ENCODE results near the gene PREX1. TPM values are rescaled to one million over a fixed set of nuclear protein-coding genes. Genes with fewer than 3 reads are reported as not detected.

PREX1 gene
- total RNA-seq, 1 donor from 2014 or later: 66.0 TPM

DNA sequence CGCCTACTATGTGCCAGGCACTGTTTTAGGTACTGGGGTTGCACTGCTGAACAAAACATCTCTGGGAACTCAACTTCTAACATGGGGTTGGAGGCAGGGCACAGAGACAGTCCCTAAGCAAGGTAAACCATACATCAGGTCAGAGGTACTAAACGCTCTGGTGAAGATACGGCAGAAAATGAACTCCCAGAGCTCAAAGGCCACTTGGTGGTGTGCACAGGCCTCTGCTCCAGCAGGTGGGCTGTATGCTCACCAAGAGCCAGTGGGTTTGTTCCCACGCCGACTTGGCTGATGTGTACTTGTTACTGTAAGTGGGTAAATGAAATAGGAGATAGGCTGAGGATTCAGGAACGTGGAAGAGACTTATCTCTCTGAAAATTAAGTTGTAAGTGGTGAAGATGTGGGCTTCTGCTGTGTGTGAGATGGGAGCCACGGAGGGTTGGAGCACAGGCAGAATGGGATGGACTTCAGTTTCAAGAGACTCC is 133.4 kb downstream of the PREX1 start:
- peaks cover 5% of the 10 kb centered on the region for H3K36me3 ChIP-seq
- H3K27ac ChIP-seq: no peak overlapping the region
- no peaks in the 10 kb centered on the region for H3K27me3 ChIP-seq
- no peak overlapping the region for H3K4me3 ChIP-seq
- peak; percentile 22 for DNase-seq
- peaks cover 16% of the 10 kb centered on the region for H3K4me1 ChIP-seq
- ATAC-seq: no peak
- intact Hi-C loops (cut with DNase I): no loop called here
- no peaks in the 10 kb centered on the region for H3K9me3 ChIP-seq
- TF ChIP-seq, protein P1, sequence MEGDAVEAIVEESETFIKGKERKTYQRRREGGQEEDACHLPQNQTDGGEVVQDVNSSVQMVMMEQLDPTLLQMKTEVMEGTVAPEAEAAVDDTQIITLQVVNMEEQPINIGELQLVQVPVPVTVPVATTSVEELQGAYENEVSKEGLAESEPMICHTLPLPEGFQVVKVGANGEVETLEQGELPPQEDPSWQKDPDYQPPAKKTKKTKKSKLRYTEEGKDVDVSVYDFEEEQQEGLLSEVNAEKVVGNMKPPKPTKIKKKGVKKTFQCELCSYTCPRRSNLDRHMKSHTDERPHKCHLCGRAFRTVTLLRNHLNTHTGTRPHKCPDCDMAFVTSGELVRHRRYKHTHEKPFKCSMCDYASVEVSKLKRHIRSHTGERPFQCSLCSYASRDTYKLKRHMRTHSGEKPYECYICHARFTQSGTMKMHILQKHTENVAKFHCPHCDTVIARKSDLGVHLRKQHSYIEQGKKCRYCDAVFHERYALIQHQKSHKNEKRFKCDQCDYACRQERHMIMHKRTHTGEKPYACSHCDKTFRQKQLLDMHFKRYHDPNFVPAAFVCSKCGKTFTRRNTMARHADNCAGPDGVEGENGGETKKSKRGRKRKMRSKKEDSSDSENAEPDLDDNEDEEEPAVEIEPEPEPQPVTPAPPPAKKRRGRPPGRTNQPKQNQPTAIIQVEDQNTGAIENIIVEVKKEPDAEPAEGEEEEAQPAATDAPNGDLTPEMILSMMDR (IDR thresholded peaks at IDR 0.05): no peak

DNA sequence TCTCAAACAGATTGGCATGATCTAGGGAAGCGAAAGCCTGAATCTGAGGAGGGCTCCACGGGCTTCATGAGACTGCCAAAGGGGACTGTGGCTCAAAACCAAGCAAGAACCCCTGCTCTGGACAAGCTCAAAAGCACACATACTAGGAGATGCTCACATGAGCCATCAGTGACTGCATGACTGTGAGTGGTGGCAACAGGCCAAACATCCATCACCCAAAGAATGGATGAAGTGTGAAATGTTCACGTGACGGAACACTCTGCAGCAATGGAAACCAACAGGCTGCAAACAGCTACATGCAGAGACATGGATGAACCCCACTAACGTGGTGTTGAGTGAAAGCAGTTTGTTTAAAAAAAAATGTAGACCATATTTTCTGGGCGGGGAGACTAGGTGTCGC is 136.3 kb downstream of the PREX1 start:
- Histone ChIP-seq H3K27me3 (no peaks in the 10 kb centered on the region), H3K27ac (no peak overlapping the region), H3K36me3 (no peaks in the 10 kb centered on the region), H3K4me3 (no peak overlapping the region), H3K9me3 (no peaks in the 10 kb centered on the region), H3K4me1 (peaks cover 18% of the 10 kb centered on the region)
- ATAC-seq (no peak), DNase-seq (no peak)
- intact Hi-C loops (cut with DNase I): no loop called here
- TF ChIP-seq, protein P1 (IDR thresholded peaks at IDR 0.05): no peak

DNA sequence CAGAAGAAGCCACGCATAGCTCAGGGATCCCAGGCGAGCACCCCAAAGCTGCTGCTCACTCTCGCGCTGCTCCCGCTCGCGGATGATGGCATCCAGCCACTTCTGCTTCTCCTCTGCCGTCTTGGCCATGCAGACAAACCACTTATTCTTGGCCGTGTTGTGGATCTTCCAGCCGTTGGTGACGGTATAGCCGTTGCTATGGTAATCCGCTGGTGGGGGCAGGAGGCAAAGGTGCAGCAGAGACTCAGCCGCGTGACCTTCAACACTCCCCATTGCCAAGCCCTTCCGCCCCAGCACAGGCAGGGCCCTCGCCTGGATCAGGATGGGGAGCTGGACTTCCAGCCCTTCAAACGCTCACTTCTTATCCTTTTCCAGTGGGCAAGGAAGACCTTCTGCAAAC is 136.9 kb downstream of the PREX1 start:
- TF ChIP-seq, protein P1 (IDR thresholded peaks at IDR 0.05): no peak
- H3K9me3 ChIP-seq: no peaks in the 10 kb centered on the region
- peaks cover 24% of the 10 kb centered on the region for H3K4me1 ChIP-seq
- ATAC-seq (no peak), DNase-seq (no peak)
- H3K27ac ChIP-seq: no peak overlapping the region
- no peaks in the 10 kb centered on the region for H3K36me3 ChIP-seq
- H3K27me3 ChIP-seq: no peaks in the 10 kb centered on the region
- intact Hi-C loops (cut with DNase I): no loop called here
- no peak overlapping the region for H3K4me3 ChIP-seq

DNA sequence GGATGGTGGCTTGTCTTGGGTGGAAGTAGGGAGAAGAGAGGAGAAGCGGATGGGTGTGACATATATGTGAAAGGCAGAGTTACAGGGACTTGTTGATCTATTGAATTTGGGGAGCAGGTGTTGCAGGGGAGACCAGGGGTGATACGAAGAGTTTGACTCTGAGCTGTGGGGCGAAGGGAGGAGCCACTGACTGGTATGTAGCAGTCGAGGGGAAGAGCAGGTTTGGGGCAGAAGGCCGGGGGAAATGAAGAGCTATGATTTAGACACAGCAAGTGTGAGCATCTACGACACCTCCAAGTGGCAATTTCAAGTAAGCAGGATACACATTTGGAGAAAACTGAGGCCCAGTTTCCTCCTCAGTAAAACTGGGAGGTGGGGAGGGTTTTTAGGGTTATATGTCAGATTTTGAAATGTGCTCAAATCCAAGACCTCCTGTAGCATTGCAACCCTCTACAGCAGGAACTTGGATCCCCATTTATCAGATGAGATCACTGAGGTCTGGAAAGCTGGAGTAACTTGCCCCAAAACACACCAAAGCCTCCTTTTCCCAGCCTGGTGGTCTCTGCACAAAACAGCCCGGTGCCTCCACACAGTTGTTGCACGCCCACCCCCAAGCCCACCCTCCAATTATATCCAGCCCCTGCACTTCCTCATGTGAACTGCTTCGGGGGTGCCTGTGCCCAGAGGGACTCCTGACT is 137.8 kb downstream of the PREX1 start:
- Histone ChIP-seq H3K36me3 (no peaks in the 10 kb centered on the region), H3K27me3 (no peaks in the 10 kb centered on the region), H3K4me3 (no peak overlapping the region), H3K9me3 (no peaks in the 10 kb centered on the region), H3K27ac (no peak overlapping the region), H3K4me1 (peaks cover 31% of the 10 kb centered on the region)
- ATAC-seq (no peak), DNase-seq (no peak)
- TF ChIP-seq, protein P1 (IDR thresholded peaks at IDR 0.05): no peak
- intact Hi-C loops (cut with DNase I): no loop called here

DNA sequence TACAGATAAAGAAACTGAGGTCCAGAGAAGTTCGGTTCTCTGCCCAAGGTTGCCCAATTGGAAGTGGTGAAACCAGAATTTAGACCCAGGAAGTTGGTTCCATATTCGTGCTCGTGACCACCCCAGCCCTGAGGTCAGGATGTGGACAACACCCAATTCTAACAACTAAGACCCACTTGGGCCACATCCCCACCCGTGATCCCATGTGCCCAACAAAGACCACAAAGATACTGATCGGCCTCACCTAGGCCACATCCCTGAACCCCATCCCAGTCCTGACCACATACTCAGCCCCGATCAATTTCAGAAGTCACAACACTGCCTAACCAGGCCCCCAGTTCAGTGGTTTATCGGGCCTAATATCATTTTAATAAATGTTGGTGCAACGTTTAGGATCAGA is 138.4 kb downstream of the PREX1 start:
- peaks cover 38% of the 10 kb centered on the region for H3K4me1 ChIP-seq

More for the DNA sequence above, 138.4 kb downstream of the PREX1 start:
- H3K4me3 ChIP-seq: no peak overlapping the region
- DNase-seq (no peak), ATAC-seq (no peak)
- no peaks in the 10 kb centered on the region for H3K36me3 ChIP-seq
- no peaks in the 10 kb centered on the region for H3K27me3 ChIP-seq
- H3K27ac ChIP-seq: no peak overlapping the region
- no peaks in the 10 kb centered on the region for H3K9me3 ChIP-seq
- TF ChIP-seq, protein P1 (IDR thresholded peaks at IDR 0.05): no peak
- intact Hi-C loops (cut with DNase I): no loop called here

All from upper lobe of right lung (tissue), 1 donor.